Sigmoid colon (tissue), 7 donors: Measurements from ENCODE around the gene DZIP3. TPM values are rescaled to one million over a fixed set of nuclear protein-coding genes. Genes with fewer than 3 reads are reported as not detected.

Experiments used
- DNase-seq: peaks from one replicate; pipeline ENCODE4 v3.0.0-alpha.2; 2019
- H3K27ac ChIP-seq, 4 donors: fragments of 200-600 bp; sonication (generic); one replicate each; pipeline ENCODE4 v1.5.1; 2016 to 2019; ENCODE audit warnings: mild to moderate bottlenecking in 1 of 4
- H3K27me3 ChIP-seq, 3 donors: fragments of 200-600 bp; sonication (generic); one replicate each; pipeline ENCODE4 v1.5.1; 2019; ENCODE audit warnings: mild to moderate bottlenecking in 1 of 3
- H3K36me3 ChIP-seq, 4 donors: fragments of 200-600 bp; sonication (generic); one replicate each; pipeline ENCODE4 v1.5.1; 2016 to 2019
- H3K4me1 ChIP-seq, 4 donors: fragments of 200-600 bp; sonication (generic); one replicate each; pipeline ENCODE4 v1.5.1; 2017 to 2019
- H3K4me3 ChIP-seq, 4 donors: fragments of 200-600 bp; sonication (generic); one replicate each; pipeline ENCODE4 v1.5.1; 2017 to 2019; ENCODE audit warnings: mild to moderate bottlenecking in 2 of 4, moderate library complexity in 1 of 4
- H3K9me3 ChIP-seq, 4 donors: fragments of 200-600 bp in 3 of 4; sonication (generic) in 3 of 4; one replicate each; pipeline versions ENCODE4 v1.5.1 to v1.6.1; 2013 to 2019
- EP300 ChIP-seq, 4 donors: sonication (generic); formaldehyde crosslinking; IDR thresholded peaks; one replicate each; pipeline ENCODE4 v1.6.1; 2017; ENCODE audit warnings: antibody characterized with exemption in 4 of 4
- POLR2A ChIP-seq, 2 donors: fragments of 450-650 bp; IDR thresholded peaks; one replicate each; pipeline ENCODE4 v1.6.1; 2016; ENCODE audit warnings: antibody characterized with exemption in 2 of 2, mild to moderate bottlenecking in 2 of 2, moderate library complexity in 2 of 2
- POLR2AphosphoS5 ChIP-seq, 4 donors: sonication (generic); formaldehyde crosslinking; IDR thresholded peaks; one replicate each; pipeline ENCODE4 v1.6.1; 2017; ENCODE audit warnings: antibody characterized with exemption in 4 of 4
- WGBS, 2 donors: extraction: QIAGEN DNeasy Blood & Tissue Kit; methylation state at CpG; one replicate each; pipeline ENCODE4 v1.1.7; 2013; 5-methylcytosine and 5-hydroxymethylcytosine counted together
- intact Hi-C: fragments of 100-400 bp; cut with DNase I; formaldehyde crosslinking; loops from one replicate; pipeline ENCODE4 v1.15.1; 2023
- polyA plus RNA-seq, 3 donors: library from polyadenylated mRNA; stranded (reverse); fragments of 200-250 nt; gene quantifications; one replicate each; pipeline ENCODE4 v1.2.3, GENCODE V29; 2013
- total RNA-seq, 4 donors: library from RNA; depleted of rRNA; stranded (reverse); fragments of >200 nt; gene quantifications; one replicate each; pipeline ENCODE4 v1.1.0, GENCODE V29; 2016
- TF ChIP-seq, protein P1 (sequence below), 4 experiments: fragments of 450-650 bp in 3 of 4; fragments of 200-600 bp in 1 of 4; IDR thresholded peaks; one replicate each; pipeline ENCODE4 v1.5.1; 2016 to 2019; ENCODE audit warnings: antibody characterized with exemption in 4 of 4, mild to moderate bottlenecking in 3 of 4, moderate library complexity in 2 of 4
- donor health status: healthy with polysubstance abuse.
- donor health status: Bipolar disorder and iron deficiency.
- donor health status: healthy.

Gene DZIP3
- total and polyA plus RNA-seq, 7 donors: 1.2 to 12.0 (median 8.8) TPM

DNA sequence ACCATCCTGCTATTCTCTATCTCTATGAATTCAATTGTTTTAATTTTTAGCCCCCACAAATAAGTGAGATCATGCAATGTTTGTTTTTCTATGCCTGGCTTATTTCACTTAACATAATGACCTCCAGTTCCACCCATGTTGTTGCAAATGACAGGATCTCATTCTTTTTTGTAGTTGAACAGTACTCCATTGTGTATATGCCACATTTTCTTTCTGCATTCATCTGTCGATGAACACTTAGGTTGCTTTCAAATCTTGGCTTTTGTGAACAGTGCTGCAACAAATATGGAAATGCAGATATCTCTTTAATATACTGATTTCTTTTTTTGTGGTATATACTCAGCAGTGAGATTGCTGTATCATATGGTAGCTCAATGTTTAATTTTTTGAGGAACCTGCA lies 108.9 kb downstream of the DZIP3 start:
- TF ChIP-seq, protein P1, sequence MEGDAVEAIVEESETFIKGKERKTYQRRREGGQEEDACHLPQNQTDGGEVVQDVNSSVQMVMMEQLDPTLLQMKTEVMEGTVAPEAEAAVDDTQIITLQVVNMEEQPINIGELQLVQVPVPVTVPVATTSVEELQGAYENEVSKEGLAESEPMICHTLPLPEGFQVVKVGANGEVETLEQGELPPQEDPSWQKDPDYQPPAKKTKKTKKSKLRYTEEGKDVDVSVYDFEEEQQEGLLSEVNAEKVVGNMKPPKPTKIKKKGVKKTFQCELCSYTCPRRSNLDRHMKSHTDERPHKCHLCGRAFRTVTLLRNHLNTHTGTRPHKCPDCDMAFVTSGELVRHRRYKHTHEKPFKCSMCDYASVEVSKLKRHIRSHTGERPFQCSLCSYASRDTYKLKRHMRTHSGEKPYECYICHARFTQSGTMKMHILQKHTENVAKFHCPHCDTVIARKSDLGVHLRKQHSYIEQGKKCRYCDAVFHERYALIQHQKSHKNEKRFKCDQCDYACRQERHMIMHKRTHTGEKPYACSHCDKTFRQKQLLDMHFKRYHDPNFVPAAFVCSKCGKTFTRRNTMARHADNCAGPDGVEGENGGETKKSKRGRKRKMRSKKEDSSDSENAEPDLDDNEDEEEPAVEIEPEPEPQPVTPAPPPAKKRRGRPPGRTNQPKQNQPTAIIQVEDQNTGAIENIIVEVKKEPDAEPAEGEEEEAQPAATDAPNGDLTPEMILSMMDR (IDR thresholded peaks at IDR 0.05): no peak
- TF ChIP-seq POLR2AphosphoS5 (IDR thresholded peaks at IDR 0.05) (no peak), EP300 (IDR thresholded peaks at IDR 0.05) (no peak)
- H3K27ac ChIP-seq: no peak overlapping the region
- intact Hi-C loops: no loop called here
- H3K27me3 ChIP-seq: no peaks in the 10 kb centered on the region
- H3K36me3 ChIP-seq: peaks cover 0 to 21% (median 2%) of the 10 kb centered on the region in 4 donors
- no peak overlapping the region for H3K4me3 ChIP-seq
- WGBS, 2 donors: 84 to 97% methylated on average over 1 of the region's 1 CpG
- no peaks in the 10 kb centered on the region for H3K4me1 ChIP-seq
- peaks cover 0 to 4% (median 0%) of the 10 kb centered on the region in 4 donors for H3K9me3 ChIP-seq
- no peak for DNase-seq

DNA sequence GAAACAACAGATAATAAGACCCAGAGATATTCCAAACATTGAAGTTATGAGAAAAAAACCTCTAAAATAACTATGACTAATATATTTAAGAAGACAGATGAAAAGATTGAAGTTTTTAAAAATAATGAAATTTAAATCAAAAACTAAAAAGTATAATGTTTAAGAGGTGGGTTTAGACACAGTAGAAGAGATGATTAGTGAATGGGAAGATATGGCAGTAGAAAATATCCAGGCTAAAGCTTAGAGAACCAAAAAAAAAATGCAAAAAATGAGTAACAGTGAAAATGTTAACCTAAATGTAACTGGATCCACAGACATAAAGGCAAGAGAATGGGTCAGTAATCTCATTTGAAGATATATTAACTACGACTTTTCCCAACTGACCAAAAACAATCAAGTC lies 115.5 kb downstream of the DZIP3 start:
- Histone ChIP-seq H3K9me3 (peaks cover 0 to 2% (median 0%) of the 10 kb centered on the region in 4 donors), H3K4me3 (no peak overlapping the region), H3K27ac (no peak overlapping the region), H3K4me1 (no peaks in the 10 kb centered on the region), H3K36me3 (no peaks in the 10 kb centered on the region), H3K27me3 (no peaks in the 10 kb centered on the region)
- DNase-seq: no peak
- 96 to 100% methylated on average over 1 of the region's 1 CpG for WGBS, 2 donors
- intact Hi-C loops: no loop called here
- TF ChIP-seq, protein P1 (IDR thresholded peaks at IDR 0.05): no peak
- TF ChIP-seq EP300 (IDR thresholded peaks at IDR 0.05) (no peak), POLR2AphosphoS5 (IDR thresholded peaks at IDR 0.05) (no peak), POLR2A (IDR thresholded peaks at IDR 0.05) (no peak)

DNA sequence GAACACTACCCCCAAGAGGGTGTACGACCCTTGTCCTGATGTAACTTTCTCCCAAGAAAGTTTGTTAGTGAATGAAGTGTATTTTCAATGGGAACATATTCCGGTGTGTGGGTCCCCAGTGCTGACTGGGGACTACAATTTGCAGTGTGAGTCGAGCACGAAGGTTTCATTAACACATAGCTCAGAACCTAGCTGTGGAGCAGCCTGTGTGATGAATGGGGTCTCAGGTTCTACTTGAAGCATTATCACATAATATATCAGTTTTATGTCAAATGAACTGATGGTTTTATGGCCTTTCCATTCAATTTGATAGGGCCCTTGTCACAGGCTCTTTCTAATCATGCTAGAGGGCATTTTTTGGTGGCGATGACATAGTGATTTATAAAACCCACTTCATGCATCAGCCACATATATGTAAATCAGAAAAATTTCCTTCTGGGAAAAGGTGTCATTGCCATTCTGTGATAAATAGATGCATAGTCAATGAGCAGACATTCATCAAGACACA lies 123.5 kb downstream of the DZIP3 start:
- Histone ChIP-seq H3K4me3 (no peak overlapping the region), H3K27me3 (no peaks in the 10 kb centered on the region), H3K36me3 (no peaks in the 10 kb centered on the region), H3K27ac (no peak overlapping the region), H3K4me1 (no peaks in the 10 kb centered on the region), H3K9me3 (no peaks in the 10 kb centered on the region)
- no peak for DNase-seq
- 92 to 94% methylated on average over 5 of the region's 5 CpGs for WGBS, 2 donors
- intact Hi-C loops: no loop called here
- TF ChIP-seq, protein P1 (IDR thresholded peaks at IDR 0.05): no peak
- TF ChIP-seq EP300 (IDR thresholded peaks at IDR 0.05) (no peak), POLR2A (IDR thresholded peaks at IDR 0.05) (no peak), POLR2AphosphoS5 (IDR thresholded peaks at IDR 0.05) (no peak)

DNA sequence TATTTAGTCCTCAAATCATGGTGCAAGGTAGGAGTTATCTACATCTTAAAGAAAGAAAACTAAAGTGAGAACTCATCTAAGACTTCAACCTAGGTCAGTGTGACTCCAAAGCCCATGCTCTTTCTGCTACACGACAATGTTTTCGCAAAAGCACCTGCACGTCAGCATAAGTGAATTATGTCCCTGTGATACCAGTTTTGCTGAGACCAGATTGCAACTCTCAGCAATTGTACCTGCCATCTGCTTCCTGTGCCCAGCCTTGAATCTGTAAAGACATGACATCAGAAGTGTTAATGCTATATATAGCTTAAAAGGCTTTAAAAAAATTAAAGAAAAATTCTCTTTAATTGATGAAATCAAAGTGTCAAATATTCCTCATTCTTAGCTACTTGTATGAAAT lies 124.3 kb downstream of the DZIP3 start:
- no peak for TF ChIP-seq EP300 (IDR thresholded peaks at IDR 0.05)
- no peak for TF ChIP-seq POLR2AphosphoS5 (IDR thresholded peaks at IDR 0.05)
- TF ChIP-seq POLR2A (IDR thresholded peaks at IDR 0.05): no peak
- TF ChIP-seq, protein P1 (IDR thresholded peaks at IDR 0.05): no peak
- 50 to 81% methylated on average over 3 of the region's 3 CpGs for WGBS, 2 donors
- no peaks in the 10 kb centered on the region for H3K9me3 ChIP-seq
- DNase-seq: no peak
- no peaks in the 10 kb centered on the region for H3K36me3 ChIP-seq
- H3K4me3 ChIP-seq: no peak overlapping the region
- H3K27me3 ChIP-seq: no peaks in the 10 kb centered on the region
- intact Hi-C loops: no loop called here
- H3K27ac ChIP-seq: no peak overlapping the region
- no peaks in the 10 kb centered on the region for H3K4me1 ChIP-seq

DNA sequence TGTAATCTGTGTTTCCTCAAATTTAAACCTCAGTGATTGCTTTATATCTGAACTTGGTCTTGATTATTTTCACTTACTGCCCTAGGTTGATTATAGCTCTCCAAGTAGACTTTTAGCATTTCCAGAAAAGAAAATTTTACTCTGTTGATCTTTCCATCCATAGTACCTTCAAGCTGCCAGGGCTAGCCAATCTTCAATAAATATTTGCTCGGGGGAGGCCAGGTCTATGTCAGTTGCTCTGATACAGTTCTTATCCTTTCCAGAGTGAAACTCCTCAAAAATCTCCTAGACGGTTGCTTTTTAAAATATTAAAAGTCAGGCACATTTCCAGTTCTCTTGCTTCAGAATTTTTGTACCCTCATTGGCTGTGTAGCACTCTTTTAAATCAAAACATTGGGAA lies 128.9 kb downstream of the DZIP3 start:
- no peak for DNase-seq
- Histone ChIP-seq H3K4me3 (no peak overlapping the region), H3K27ac (no peak overlapping the region), H3K4me1 (no peaks in the 10 kb centered on the region), H3K36me3 (no peaks in the 10 kb centered on the region), H3K9me3 (no peaks in the 10 kb centered on the region), H3K27me3 (no peaks in the 10 kb centered on the region)
- intact Hi-C loops: no loop called here
- 74 to 76% methylated on average over 2 of the region's 2 CpGs for WGBS, 2 donors
- no peak for TF ChIP-seq POLR2AphosphoS5 (IDR thresholded peaks at IDR 0.05)
- no peak for TF ChIP-seq POLR2A (IDR thresholded peaks at IDR 0.05)
- TF ChIP-seq, protein P1 (IDR thresholded peaks at IDR 0.05): no peak
- TF ChIP-seq EP300 (IDR thresholded peaks at IDR 0.05): no peak
